Central memory CD8-positive, alpha-beta T cell (primary cell): ENCODE data around the gene GLRX5.

Source experiments
- ATAC-seq: fragments of 150-1000 bp; cut with Tn5 transposase; replicated peaks from 2 replicates; pipeline ENCODE4 v1.10.0; 2022; ENCODE audit warnings: mild to moderate bottlenecking, moderate FRiP score, moderate number of reproducible peaks; ENCODE audit not compliant: poor library complexity, severe bottlenecking; ENCODE audit errors: extremely low read depth
- DNase-seq, 2 donors: peaks; one replicate each; pipeline ENCODE4 v3.0.0; 2021; ENCODE audit warnings: low spot score in 2 of 2
- H3K27ac Mint-ChIP-seq: one replicate; pipeline ENCODE4 v1.8.0; 2022; ENCODE audit warnings: low read depth, mild to moderate bottlenecking, moderate library complexity, mixed read lengths
- H3K27me3 Mint-ChIP-seq: one replicate; pipeline ENCODE4 v1.8.0; 2022; ENCODE audit warnings: mixed read lengths
- H3K36me3 Mint-ChIP-seq: one replicate; pipeline ENCODE4 v1.8.0; 2022; ENCODE audit warnings: mild to moderate bottlenecking, moderate library complexity, mixed read lengths; ENCODE audit not compliant: insufficient read depth
- H3K4me1 Mint-ChIP-seq: one replicate; pipeline ENCODE4 v1.8.0; 2022; ENCODE audit warnings: mixed read lengths
- H3K4me3 Mint-ChIP-seq: one replicate; pipeline ENCODE4 v1.8.0; 2022; ENCODE audit warnings: mild to moderate bottlenecking, moderate library complexity, mixed read lengths
- H3K9me3 Mint-ChIP-seq: one replicate; pipeline ENCODE4 v1.8.0; 2022; ENCODE audit warnings: mixed read lengths

GLRX5 gene

GRCh38 chr14:95547626-95548327, 12.9 kb downstream of the GLRX5 start:
- DNase-seq, result no peak
- Mint-ChIP-seq H3K27ac (peak overlapping the region; percentile 40), H3K36me3 (peaks cover 4% of the 10 kb centered on the region), H3K4me1 (peaks cover 8% of the 10 kb centered on the region), H3K4me3 (no peak overlapping the region), H3K9me3 (no peaks in the 10 kb centered on the region), H3K27me3 (no peaks in the 10 kb centered on the region)
- no peak for ATAC-seq

DNA sequence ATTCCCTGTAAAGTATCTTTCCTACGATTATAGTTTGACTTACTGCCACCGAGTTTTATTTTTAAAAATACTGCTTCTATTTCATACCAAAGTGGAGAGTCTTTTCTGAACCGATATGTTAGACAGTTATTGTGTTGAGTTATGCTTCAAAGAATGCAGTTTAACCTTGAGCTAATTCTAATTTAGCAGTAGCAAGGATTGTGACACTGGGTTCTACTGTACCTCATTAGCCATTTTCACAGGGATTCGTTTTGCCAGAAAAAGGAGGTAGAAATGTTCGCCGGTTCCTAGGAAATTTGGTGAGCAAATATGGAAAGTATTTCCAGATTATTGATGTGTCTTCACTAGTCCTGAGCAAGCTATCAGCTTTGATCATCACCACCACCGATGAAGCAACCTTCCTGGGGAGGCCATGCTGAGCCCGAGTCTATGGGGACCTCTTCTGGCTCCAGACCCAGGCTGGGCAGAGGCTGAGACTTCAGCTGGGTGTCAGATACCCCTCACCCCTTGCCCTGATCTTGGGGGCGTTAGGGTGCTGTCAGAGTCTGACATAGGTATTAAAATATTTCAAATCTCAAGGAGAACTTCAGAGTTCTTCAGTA, 13.6 kb downstream of the GLRX5 start:
- peaks cover 2% of the 10 kb centered on the region for H3K36me3 Mint-ChIP-seq
- H3K4me3 Mint-ChIP-seq, result no peak overlapping the region
- H3K27me3 Mint-ChIP-seq, result no peaks in the 10 kb centered on the region
- H3K9me3 Mint-ChIP-seq, result no peaks in the 10 kb centered on the region
- no peak for ATAC-seq
- no peak overlapping the region for H3K27ac Mint-ChIP-seq
- DNase-seq, result no peak
- H3K4me1 Mint-ChIP-seq, result peaks cover 8% of the 10 kb centered on the region

DNA sequence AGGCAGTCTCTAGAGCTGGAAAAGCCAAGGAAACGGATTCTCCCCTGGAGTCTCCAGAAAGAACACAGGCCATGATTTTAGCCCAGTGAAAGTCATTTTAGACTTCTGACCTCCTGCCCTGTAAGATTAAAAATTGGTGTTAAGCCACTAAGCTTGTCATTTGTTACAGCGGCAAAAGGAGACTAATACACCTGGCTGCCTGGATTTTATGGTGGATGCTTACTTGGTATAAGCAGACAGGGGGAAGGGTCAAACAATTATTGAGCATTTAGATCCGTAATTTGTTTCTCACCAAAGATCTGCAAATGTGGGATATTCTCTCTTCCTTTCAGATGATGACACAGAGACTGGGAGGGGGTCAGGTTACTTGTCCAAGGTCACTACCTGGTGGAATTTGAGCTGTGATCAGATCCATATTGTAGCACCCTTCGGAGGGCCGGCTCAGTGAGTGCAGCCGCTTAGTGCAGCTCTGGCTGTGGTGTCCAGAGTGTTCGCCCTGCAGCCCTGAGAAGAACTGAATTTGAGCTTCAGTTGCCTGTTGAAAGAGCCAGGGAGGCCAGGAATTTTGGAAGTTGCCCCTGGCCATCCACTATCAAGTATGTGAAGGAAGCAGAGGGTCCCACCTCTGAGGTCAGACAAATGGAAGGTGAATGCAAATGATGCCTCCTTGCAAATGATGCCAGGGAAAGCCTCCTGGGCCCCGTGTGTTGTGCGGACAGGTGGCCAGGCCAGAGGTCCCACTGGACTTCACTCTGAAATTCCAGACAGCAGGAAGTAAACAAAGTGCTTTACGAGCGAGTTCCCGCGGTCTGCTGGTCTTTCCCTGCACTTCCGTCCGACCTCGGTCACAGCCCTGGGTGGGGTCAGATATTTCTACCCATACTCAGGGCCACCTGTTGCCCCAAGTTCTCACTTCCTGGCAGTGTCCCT, 15.1 kb downstream of the GLRX5 start:
- Mint-ChIP-seq H3K4me3 (no peak overlapping the region), H3K36me3 (peaks cover under 1% of the 10 kb centered on the region), H3K27ac (no peak overlapping the region), H3K27me3 (no peaks in the 10 kb centered on the region), H3K9me3 (no peaks in the 10 kb centered on the region), H3K4me1 (peaks cover 8% of the 10 kb centered on the region)
- no peak for ATAC-seq
- DNase-seq, result no peak

DNA sequence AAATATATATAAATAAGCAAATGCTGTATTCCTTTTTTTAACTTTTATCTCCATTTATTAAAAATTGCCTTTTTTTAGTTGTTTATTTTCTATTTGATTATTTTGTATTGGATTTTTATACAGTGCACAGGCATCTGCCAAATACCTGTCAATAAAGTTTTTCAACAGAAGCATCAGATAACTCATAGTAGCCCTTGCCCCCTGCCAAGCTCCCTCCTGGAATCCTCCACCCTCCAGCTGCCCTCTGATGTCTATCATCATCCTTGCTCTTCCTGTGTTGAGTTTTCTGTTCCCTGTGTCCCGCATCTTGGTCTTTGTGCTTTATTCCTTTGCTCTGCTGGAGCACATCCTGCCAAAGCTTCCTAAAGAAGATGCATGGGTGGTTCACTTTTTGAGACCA, 16.6 kb downstream of the GLRX5 start:
- DNase-seq (no peak), ATAC-seq (no peak)

DNA sequence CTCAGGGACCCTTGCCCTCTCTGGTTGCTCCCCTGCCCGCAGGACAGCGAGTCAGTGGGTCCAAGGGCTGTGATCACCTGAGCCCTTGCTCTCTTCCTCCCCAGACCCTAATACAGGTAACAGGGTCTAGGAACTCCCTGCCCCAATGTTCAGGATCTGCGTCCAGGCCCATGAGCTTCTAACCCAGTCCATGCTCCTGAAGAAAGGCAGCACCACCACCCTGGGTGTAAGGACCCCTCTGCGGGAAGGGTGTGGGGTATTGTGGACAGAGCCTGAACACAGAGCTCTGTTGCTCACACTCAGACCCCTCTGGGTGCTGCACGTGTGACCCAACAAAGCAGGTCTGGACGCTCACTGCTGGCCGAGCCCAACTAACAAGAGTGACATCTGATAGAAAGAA, 18.3 kb downstream of the GLRX5 start:
- Mint-ChIP-seq H3K27me3 (no peaks in the 10 kb centered on the region), H3K9me3 (no peaks in the 10 kb centered on the region), H3K27ac (no peak overlapping the region), H3K4me3 (no peak overlapping the region), H3K4me1 (no peaks in the 10 kb centered on the region), H3K36me3 (no peaks in the 10 kb centered on the region)
- no peak for ATAC-seq
- no peak for DNase-seq

More for the DNA sequence above, 16.6 kb downstream of the GLRX5 start:
- Mint-ChIP-seq H3K4me3 (no peak overlapping the region), H3K27ac (no peak overlapping the region), H3K4me1 (peaks cover 8% of the 10 kb centered on the region), H3K9me3 (no peaks in the 10 kb centered on the region), H3K27me3 (no peaks in the 10 kb centered on the region), H3K36me3 (no peaks in the 10 kb centered on the region)

DNA sequence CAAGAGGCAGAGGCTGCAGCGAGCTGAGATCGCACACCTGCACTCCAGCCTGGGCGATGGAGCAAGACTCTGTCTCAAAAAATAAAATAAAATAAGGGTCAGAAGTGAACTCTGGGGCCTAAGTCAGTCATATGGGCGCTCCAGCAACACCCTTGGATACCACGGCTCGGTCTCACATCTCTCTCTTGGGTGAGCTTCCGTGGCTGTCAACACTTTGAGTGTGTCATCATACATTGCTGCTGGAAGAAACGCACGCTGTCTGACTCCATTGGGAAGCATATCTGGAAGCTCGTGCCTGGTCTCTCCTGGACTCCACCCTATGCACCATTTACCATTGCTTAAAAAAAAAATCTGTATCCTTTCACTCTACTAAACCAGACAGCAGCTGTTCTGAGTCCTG, 20.2 kb downstream of the GLRX5 start:
- no peaks in the 10 kb centered on the region for H3K27me3 Mint-ChIP-seq
- no peak for DNase-seq
- no peaks in the 10 kb centered on the region for H3K4me1 Mint-ChIP-seq
- H3K36me3 Mint-ChIP-seq, result no peaks in the 10 kb centered on the region
- no peaks in the 10 kb centered on the region for H3K9me3 Mint-ChIP-seq
- no peak overlapping the region for H3K27ac Mint-ChIP-seq
- ATAC-seq, result no peak
- no peak overlapping the region for H3K4me3 Mint-ChIP-seq

DNA sequence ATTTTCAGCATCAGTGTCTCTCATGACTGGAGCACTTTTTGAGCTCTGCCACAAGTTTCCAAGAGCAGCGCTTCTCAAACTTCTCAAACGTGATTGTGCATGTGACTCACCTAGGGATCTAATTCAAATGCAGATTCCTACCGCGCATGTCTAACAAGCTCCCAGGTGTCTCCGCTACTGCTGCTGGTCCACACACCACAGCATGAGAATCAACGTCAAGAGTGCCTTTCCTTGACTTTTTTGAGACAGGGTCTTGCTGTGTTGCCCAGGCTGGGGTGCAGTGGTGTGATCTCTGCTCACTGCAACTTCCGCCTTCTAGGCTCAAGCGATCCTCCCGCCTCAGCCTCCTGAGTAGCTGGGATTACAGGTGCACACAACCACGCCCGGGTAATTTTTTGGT, 22.4 kb downstream of the GLRX5 start:
- Mint-ChIP-seq H3K4me1 (peaks cover 4% of the 10 kb centered on the region), H3K27ac (no peak overlapping the region), H3K27me3 (peaks cover 15% of the 10 kb centered on the region), H3K36me3 (no peaks in the 10 kb centered on the region), H3K4me3 (no peak overlapping the region), H3K9me3 (no peaks in the 10 kb centered on the region)
- ATAC-seq (no peak), DNase-seq (no peak)

GRCh38 chr14:95557832-95558231, 23.0 kb downstream of the GLRX5 start:
- no peaks in the 10 kb centered on the region for H3K36me3 Mint-ChIP-seq
- peaks cover 4% of the 10 kb centered on the region for H3K4me1 Mint-ChIP-seq
- no peak for ATAC-seq
- no peak overlapping the region for H3K4me3 Mint-ChIP-seq
- H3K27me3 Mint-ChIP-seq, result peaks cover 20% of the 10 kb centered on the region
- H3K9me3 Mint-ChIP-seq, result no peaks in the 10 kb centered on the region
- no peak for DNase-seq
- no peak overlapping the region for H3K27ac Mint-ChIP-seq

DNA sequence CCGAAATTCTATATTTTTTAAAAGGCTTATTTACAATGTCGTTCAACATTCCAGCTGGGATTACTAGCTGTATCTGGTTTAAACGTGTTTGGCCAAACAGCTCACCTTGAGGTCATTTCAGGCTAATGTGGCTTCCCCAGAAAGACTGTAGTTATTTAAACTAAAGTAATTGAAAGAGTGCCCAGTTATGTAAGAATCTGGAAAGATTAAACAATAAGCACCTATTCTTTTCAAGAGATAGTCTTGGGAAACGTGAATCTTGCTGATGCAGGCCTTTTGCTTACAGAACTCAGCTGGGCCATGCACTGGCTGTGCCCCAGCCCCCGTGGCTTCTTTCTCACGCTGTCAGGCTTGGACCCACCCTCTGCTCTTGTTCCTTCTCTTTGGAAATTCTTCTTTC, 24.4 kb downstream of the GLRX5 start:
- DNase-seq (no peak), ATAC-seq (no peak)
- Mint-ChIP-seq H3K9me3 (no peaks in the 10 kb centered on the region), H3K36me3 (no peaks in the 10 kb centered on the region), H3K4me1 (peaks cover 4% of the 10 kb centered on the region), H3K27me3 (peaks cover 20% of the 10 kb centered on the region), H3K27ac (no peak overlapping the region), H3K4me3 (no peak overlapping the region)

DNA sequence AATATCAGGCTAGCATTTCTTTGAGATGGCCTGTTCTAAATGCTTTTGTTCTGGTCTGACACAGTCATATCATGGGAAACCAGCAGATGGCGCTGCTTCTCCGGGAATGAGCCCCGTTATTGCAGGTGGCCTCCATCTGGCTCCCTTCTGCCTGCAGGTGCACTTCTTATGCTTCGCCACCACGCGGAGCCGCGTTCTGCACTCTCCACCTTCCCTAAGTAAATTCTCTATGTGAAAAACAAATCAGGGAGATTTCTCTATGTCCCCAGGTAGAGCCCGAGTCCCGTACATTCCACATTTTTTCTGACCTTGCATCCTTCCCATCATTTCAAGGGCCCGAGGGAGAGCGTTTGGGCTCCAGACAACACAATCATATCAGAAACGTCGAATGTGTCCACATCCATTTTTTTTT, 26.2 kb downstream of the GLRX5 start:
- ATAC-seq (peak; percentile 67), DNase-seq (peak; percentile 59 to 71)
- Mint-ChIP-seq H3K9me3 (no peaks in the 10 kb centered on the region), H3K27ac (no peak overlapping the region), H3K27me3 (peaks cover 20% of the 10 kb centered on the region), H3K4me3 (no peak overlapping the region), H3K4me1 (peaks cover 4% of the 10 kb centered on the region), H3K36me3 (no peaks in the 10 kb centered on the region)

- ATAC-seq, result no peak
- H3K4me3 Mint-ChIP-seq, result no peak overlapping the region
- no peaks in the 10 kb centered on the region for H3K36me3 Mint-ChIP-seq
- peaks cover 20% of the 10 kb centered on the region for H3K27me3 Mint-ChIP-seq
- no peak for DNase-seq
- no peak overlapping the region for H3K27ac Mint-ChIP-seq
- H3K9me3 Mint-ChIP-seq, result no peaks in the 10 kb centered on the region
- H3K4me1 Mint-ChIP-seq, result peaks cover 4% of the 10 kb centered on the region
Observed at GRCh38 chr14:95562892-95563685, 28.2 kb downstream of the GLRX5 start.

DNA sequence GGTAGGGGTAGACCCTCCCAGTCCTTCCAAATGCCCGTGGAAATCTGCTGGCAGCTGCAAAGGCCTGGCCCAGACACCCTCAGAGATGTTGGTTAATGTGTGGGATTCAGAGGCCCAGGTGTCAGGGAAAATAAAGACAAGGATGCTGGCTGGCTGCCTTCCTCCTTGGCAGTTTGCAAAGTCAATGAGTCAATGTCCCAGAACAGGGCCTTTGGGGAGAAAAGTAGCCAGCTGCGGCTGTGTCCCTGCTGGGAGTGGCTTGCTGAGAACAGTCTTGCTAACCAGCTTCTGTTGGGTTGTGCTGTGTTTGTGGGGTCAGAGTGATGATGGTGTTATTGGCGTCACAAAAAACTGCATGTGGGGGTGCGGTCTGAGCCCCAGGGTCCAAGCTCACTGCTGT, 29.2 kb downstream of the GLRX5 start:
- no peak overlapping the region for H3K27ac Mint-ChIP-seq
- DNase-seq (no peak), ATAC-seq (no peak)
- H3K27me3 Mint-ChIP-seq, result peaks cover 20% of the 10 kb centered on the region
- peaks cover 4% of the 10 kb centered on the region for H3K4me1 Mint-ChIP-seq
- no peaks in the 10 kb centered on the region for H3K36me3 Mint-ChIP-seq
- H3K9me3 Mint-ChIP-seq, result no peaks in the 10 kb centered on the region
- H3K4me3 Mint-ChIP-seq, result no peak overlapping the region
